Ammon's horn (tissue), 1 donor: ENCODE data around the gene NOX3.

Experiments
- DNase-seq: peaks from one replicate; pipeline ENCODE4 v3.0.0-alpha.2; 2016; ENCODE audit warnings: low spot score

NOX3 gene

DNA sequence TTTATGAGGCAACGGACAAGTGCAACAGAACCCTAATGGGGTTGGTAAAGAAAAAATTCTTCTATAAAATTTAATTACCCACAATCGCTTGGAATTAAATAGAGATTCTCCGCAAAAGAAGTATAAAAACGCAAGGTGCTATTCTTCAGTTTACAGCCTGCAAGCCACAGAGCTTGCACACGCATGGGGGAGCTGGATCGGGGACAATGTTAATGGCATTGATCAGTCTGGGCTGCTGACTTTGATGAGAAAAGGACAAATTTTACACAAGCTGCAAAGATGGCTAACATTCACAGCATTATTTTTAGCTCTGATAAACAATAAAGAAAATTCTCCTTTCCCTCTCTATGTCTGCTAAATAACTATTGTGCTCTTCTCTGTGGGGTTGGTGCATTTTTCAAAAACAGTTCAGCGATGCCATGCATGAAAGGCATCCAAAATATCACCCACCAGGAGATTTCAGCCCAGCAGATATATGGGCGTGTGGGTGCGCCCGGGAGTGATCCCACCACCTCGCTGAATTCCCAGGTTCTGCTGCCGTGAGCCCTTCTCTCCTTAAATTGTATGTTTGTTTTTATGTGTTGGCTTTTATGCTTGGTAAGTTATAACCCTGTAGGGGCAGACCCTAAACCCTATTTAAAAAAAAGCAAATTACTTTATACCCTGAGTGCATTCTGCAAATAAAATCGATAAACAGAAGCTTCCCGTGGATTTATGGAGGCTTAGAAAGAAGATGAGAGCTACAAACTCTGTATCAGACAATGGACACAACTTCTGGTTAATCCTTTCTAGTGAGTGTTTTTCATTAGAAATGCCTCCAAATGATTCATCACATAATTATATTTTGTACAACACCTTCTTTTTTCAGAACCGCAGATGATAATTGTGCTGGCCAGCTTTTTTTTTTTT lies 55.6 kb downstream of the NOX3 start:
- DNase-seq: no peak

GRCh38 chr6:155399062-155399744 lies 56.4 kb downstream of the NOX3 start:
- no peak for DNase-seq

DNA sequence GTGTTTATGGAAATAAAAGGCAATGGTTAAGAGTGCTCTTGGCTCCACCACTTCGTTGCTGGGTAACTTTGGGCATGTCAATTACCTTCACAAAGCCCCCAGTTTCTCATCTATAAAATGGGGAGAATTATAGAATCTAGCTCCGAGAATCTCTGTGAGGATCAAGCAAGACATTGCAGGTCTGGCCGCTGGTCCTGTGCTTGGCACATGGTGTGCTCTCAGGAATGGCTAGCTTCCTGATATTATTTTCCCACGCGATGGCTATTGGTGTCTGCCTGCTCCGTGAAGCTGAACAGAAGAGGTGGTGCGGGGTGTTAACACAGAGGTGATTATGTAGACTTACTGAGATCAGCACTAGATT lies 57.0 kb downstream of the NOX3 start:
- no peak for DNase-seq

DNA sequence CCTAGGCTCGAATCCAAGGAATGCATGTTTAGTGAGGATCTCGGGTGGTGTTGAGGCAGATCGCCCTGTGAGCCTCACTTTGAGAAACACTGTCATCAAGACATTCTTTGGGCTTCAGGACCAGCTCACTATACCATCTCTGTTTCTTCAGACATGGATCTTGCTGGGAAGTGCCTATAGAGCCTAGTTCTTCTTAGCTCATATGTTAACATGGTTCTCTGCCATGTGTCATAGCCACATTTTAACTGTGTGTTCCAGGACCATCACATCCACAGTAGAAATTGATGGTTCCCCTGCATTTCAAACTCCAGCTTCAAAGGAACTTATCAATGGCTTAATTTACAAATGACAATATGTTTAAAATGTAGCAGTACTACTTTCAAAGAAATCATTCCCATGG lies 57.4 kb downstream of the NOX3 start:
- no peak for DNase-seq

GRCh38 chr6:155397172-155397705 lies 58.4 kb downstream of the NOX3 start:
- DNase-seq: no peak

GRCh38 chr6:155396605-155397004 lies 59.0 kb downstream of the NOX3 start:
- no peak for DNase-seq

GRCh38 chr6:155395339-155395738 lies 60.3 kb downstream of the NOX3 start:
- no peak for DNase-seq

DNA sequence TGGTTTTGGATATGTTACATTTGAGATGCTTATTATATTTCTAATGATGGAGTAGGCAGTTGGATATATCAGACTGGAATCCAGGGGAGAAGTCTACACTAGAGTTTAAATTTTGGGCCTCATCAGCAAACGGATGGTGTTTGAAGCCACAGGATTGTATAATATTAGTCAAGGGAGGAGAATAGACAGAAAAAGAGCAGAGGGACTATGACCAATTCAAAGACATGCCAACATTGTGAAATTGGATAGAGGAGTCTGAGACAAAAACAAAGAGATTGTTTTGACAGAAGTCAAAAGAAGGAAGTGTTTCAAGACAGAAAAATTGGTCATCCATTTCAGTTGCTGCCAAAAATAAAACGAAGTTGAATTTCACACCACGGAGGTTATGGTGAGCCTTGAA lies 66.5 kb downstream of the NOX3 start:
- DNase-seq: no peak

GRCh38 chr6:155388591-155388990 lies 67.0 kb downstream of the NOX3 start:
- no peak for DNase-seq

GRCh38 chr6:155387481-155387880 lies 68.2 kb downstream of the NOX3 start:
- DNase-seq: no peak

DNA sequence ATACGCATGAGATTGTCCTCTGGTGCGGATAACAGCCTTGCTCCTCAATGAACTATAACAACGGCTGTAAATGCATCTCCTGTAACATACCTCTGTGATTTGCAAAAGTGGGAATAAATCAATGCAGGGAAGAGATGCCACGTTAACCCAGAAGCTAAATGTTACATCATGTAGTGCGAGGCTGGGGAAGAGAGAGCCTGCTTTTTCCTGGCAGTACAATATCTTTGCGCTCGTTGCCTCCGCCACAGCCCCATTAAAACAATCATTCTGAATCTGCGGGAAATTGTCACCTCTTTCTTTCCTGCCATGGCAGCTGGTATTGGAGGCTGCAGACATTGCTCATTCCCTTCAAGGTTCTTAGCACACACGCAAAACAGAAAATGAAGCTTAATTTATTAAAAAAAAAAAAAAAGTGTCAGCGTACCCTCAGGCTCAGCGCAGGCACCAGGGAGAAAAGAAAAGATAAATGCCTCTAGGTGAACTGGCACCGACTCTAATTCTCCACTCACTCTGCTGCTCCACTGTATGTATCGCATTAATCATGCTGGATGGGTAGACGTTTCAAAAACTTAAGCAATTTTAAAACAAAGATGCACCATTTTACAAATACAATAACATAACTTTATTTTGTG lies 71.2 kb downstream of the NOX3 start:
- DNase-seq: no peak

- DNase-seq: no peak
These were observed 71.7 kb downstream of the NOX3 start for GRCh38 chr6:155383913-155384312.

DNA sequence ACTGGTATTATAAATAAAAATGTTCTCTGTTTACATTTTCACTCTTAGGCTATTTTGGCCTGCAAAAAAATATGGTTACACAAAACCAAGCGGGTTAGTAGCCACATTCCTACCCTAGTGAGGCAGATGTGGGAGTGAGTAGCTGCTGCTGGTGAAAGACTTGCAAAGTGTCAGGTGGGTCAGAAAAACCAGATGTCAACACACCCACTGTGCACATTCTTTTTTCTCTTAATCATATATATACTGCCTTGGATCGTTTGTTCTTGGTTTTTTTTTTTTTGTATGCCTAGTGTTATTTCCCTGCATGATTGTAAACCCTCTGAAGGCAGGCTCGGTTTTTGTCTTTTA lies 73.3 kb downstream of the NOX3 start:
- DNase-seq: no peak

GRCh38 chr6:155381673-155382337 lies 73.8 kb downstream of the NOX3 start:
- no peak for DNase-seq

DNA sequence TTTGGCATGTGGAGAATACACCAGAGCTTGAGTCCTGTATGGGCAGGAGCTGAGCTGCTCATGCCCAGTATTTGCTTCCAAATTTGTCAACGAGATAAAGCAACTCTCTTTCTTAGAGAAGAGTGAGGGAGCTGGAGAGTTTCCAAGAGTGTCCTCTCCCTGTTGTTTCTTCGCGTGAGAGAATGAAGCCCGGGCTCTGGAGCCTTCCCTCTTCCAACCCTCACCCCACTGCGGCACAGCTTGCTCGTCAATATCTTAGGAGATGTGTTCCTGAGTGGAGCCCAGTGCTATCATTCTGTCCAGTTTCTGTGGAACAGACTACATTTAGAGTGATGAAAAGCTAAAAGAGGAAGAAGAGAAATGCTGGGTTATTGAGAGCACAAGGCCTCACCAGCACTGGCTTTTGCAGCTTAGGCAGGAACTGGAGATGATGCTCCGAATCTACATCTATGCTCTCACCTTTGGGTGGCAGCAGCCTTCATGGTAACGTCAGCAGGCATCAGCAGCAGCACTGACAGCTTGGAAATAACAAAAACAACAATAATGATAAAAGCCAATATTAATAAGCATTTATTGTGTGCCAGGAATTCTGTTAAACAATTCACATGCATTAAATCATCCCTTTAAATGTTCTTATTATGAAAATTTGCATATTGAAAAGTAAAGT lies 74.8 kb downstream of the NOX3 start:
- DNase-seq: peak; percentile 54

DNA sequence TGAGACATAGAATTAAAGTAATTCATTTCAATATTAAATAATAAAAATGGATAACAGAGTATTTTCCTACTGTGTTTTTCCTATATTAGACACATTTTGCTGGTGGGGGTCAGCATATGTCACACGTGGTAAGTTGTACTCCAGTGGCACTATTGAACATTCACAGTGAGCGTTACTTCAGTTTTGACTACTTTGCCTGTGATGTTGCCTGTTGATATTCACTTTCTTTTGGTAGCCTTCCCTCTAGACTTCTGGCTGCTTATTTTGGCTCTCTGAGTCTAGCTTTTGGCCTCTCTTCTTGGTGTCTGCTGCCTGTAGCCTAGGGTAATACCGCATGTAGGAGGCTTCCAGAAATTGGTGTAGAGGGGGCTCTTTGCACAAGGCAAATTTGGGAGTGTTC lies 76.9 kb downstream of the NOX3 start:
- DNase-seq: no peak

DNA sequence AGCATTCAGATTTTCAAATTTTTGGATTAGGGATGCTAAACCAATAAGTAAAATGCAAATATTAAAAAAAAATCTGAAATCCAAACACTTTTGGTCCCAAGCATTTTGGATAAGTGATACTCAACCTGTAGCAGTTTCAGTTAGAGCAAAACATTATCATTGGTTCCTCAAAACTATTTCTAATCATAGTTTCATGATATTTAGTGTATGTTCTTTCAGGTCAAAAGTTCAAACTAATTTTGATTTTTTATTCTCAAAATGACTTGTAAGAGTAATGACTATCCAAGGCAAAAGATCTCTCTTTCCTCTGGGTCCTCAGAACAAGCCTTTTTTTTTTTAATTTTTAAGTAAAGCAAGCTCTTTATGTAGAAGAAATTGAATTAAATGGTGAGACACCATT lies 77.4 kb downstream of the NOX3 start:
- DNase-seq: no peak

DNA sequence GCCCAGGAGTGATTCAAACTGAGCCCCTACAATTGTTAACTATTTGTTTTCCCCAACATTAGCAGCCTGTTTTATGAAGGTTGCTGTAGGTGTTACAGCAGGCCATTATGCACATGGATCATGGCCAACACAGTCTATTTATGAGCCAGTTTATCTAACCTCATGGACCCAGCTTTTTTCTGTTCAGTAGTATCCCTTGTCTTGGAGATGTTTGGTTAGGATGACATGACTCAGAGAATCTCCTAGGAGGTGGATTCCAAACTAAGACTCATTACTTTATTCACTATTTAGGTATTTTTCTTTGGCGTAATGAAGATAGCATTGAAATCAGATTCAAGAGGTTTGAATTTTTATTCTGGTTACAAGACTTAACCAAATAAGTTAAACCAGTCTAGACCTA lies 78.6 kb downstream of the NOX3 start:
- no peak for DNase-seq

GRCh38 chr6:155375801-155376200 lies 79.8 kb downstream of the NOX3 start:
- no peak for DNase-seq

GRCh38 chr6:155374681-155375080 lies 81.0 kb downstream of the NOX3 start:
- DNase-seq: no peak

DNA sequence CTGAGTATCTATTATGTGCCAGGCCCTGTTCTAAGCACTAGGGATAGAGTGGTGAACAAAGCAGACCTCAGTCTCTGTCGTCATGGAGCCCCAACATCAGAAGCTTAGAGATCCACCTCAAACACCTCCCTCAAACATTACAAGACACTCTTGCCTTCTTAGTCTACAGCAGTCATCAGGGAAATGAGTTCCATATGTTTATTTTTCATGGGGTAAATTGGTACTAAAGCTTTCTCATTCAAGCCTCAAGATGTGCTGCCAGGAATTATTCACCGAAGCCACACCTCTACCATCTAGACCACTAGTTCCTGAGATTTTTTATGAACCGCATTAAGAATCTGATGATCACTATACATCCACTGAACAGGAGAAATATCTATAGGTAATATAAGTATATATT lies 82.4 kb downstream of the NOX3 start:
- no peak for DNase-seq

GRCh38 chr6:155372256-155372655 lies 83.4 kb downstream of the NOX3 start:
- no peak for DNase-seq
